SU-DHL-6 (cell line): ENCODE results near the gene ABHD5.

Experiments used
- H2AFZ ChIP-seq: fragments of 200-600 bp; sonication (generic); 2 replicates; pipeline ENCODE4 v1.6.1; 2014; ENCODE audit warnings: low read depth, mild to moderate bottlenecking, moderate library complexity, mixed read lengths, antibody characterized with exemption, low read length; ENCODE audit not compliant: severe bottlenecking
- H3F3A ChIP-seq: fragments of 200-600 bp; shearing (Covaris generic); 2 replicates; pipeline ENCODE4 v1.6.0; 2016; ENCODE audit warnings: antibody characterized with exemption, mild to moderate bottlenecking; ENCODE audit not compliant: insufficient read depth
- H3K27ac ChIP-seq: fragments of 200-600 bp; sonication (generic); 2 replicates; pipeline ENCODE4 v1.5.1; 2016; ENCODE audit warnings: low read depth, mild to moderate bottlenecking, low read length, moderate library complexity, mixed read lengths
- H3K27me3 ChIP-seq: fragments of 200-600 bp; sonication (generic), shearing (Covaris generic); 2 replicates; pipeline ENCODE4 v1.6.0; 2014; ENCODE audit warnings: mild to moderate bottlenecking, low read length
- H3K36me3 ChIP-seq: fragments of 200-600 bp; sonication (generic); 2 replicates; pipeline ENCODE4 v1.6.1; 2014; ENCODE audit warnings: mild to moderate bottlenecking, low read length, mixed read lengths
- H3K4me2 ChIP-seq: fragments of 300-600, 200-600 bp; shearing (Covaris generic), sonication (generic); 2 replicates; pipeline ENCODE4 v1.6.0; 2014; ENCODE audit warnings: low read length, low read depth, mild to moderate bottlenecking; ENCODE audit not compliant: poor library complexity, severe bottlenecking
- H3K4me3 ChIP-seq: fragments of 200-600 bp; sonication (generic); 2 replicates; pipeline ENCODE4 v1.5.1; 2014; ENCODE audit warnings: antibody characterized with exemption, low read length, mild to moderate bottlenecking, mixed read lengths; ENCODE audit not compliant: insufficient read depth, poor library complexity, severe bottlenecking
- H3K79me2 ChIP-seq: fragments of 200-600 bp; sonication (generic); 2 replicates; pipeline ENCODE4 v1.6.1; 2014; ENCODE audit warnings: mild to moderate bottlenecking, low read length, moderate library complexity; ENCODE audit not compliant: insufficient read depth
- H3K9ac ChIP-seq: fragments of 200-600 bp; sonication (generic); 2 replicates; pipeline ENCODE4 v1.7.0; 2014; ENCODE audit warnings: mild to moderate bottlenecking, low read length
- H3K9me2 ChIP-seq: fragments of 200-600 bp; sonication (generic); replicated peaks from 2 replicates; pipeline ENCODE4 v1.6.1; 2014; ENCODE audit warnings: low read length; ENCODE audit not compliant: insufficient read depth
- H3K9me3 ChIP-seq: fragments of 200-600 bp; sonication (generic); 2 replicates; pipeline ENCODE4 v1.6.1; 2014; ENCODE audit warnings: low read length, mixed read lengths; ENCODE audit not compliant: insufficient read depth
- H4K20me1 ChIP-seq: fragments of 200-600 bp; sonication (generic); 2 replicates; pipeline ENCODE4 v1.6.1; 2014; ENCODE audit warnings: low read depth, mild to moderate bottlenecking, antibody characterized with exemption, low read length, moderate library complexity, mixed read lengths
- CTCF ChIP-seq: fragments of 200-600 bp; sonication (generic); IDR thresholded peaks from one replicate; pipeline ENCODE4 v1.5.1; 2017; ENCODE audit warnings: antibody characterized with exemption, mild to moderate bottlenecking, low read length, moderate library complexity; ENCODE audit not compliant: insufficient read depth, poor library complexity, severe bottlenecking
- EZH2phosphoT487 ChIP-seq: fragments of 200-600 bp; sonication (generic), shearing (Covaris generic); conservative IDR thresholded peaks from 2 replicates; pipeline ENCODE4 v1.6.1; 2018; ENCODE audit warnings: mild to moderate bottlenecking, antibody characterized with exemption, low read length, moderate library complexity, mixed read lengths

Gene ABHD5

GRCh38 chr3:43693594-43693993 lies 2.9 kb downstream of the ABHD5 start:
- no peaks in the 10 kb centered on the region for H3K79me2 ChIP-seq

GRCh38 chr3:43695443-43695842 lies 4.7 kb downstream of the ABHD5 start:
- H3F3A ChIP-seq: no peaks in the 10 kb centered on the region
- no peak overlapping the region for H3K27ac ChIP-seq
- no peaks in the 10 kb centered on the region for H3K36me3 ChIP-seq
- no peaks in the 10 kb centered on the region for H4K20me1 ChIP-seq
- no peaks in the 10 kb centered on the region for H3K27me3 ChIP-seq
- no peaks in the 10 kb centered on the region for H3K9me2 ChIP-seq
- no peak overlapping the region for H3K4me3 ChIP-seq
- TF ChIP-seq EZH2phosphoT487: no peak
- no peak overlapping the region for H3K9ac ChIP-seq
- H2AFZ ChIP-seq: no peak overlapping the region
- H3K4me2 ChIP-seq: no peak overlapping the region
- H3K79me2 ChIP-seq: no peaks in the 10 kb centered on the region
- no peaks in the 10 kb centered on the region for H3K9me3 ChIP-seq

More at GRCh38 chr3:43693594-43693993, 2.9 kb downstream of the ABHD5 start:
- Histone ChIP-seq H3K36me3 (no peaks in the 10 kb centered on the region), H3F3A (no peaks in the 10 kb centered on the region), H4K20me1 (no peaks in the 10 kb centered on the region), H3K9ac (no peak overlapping the region), H3K9me2 (no peaks in the 10 kb centered on the region), H3K27ac (no peak overlapping the region), H3K4me3 (no peak overlapping the region), H3K9me3 (no peaks in the 10 kb centered on the region), H3K27me3 (no peaks in the 10 kb centered on the region), H3K4me2 (no peak overlapping the region), H2AFZ (no peak overlapping the region)
- TF ChIP-seq EZH2phosphoT487: no peak
- TF ChIP-seq CTCF: no peak

GRCh38 chr3:43695863-43696262 lies 5.1 kb downstream of the ABHD5 start:
- Histone ChIP-seq H4K20me1 (no peaks in the 10 kb centered on the region), H3K27me3 (no peaks in the 10 kb centered on the region), H3K27ac (no peak overlapping the region), H3K36me3 (no peaks in the 10 kb centered on the region), H2AFZ (no peak overlapping the region), H3K4me3 (no peak overlapping the region), H3K79me2 (no peaks in the 10 kb centered on the region), H3K9me2 (no peaks in the 10 kb centered on the region), H3F3A (no peaks in the 10 kb centered on the region), H3K4me2 (no peak overlapping the region), H3K9me3 (no peaks in the 10 kb centered on the region), H3K9ac (no peak overlapping the region)
- TF ChIP-seq EZH2phosphoT487: no peak
- TF ChIP-seq CTCF: no peak

GRCh38 chr3:43696441-43696840 lies 5.7 kb downstream of the ABHD5 start:
- H3K27me3 ChIP-seq: no peaks in the 10 kb centered on the region
- no peaks in the 10 kb centered on the region for H3K9me2 ChIP-seq
- H3F3A ChIP-seq: no peaks in the 10 kb centered on the region
- no peak overlapping the region for H3K27ac ChIP-seq
- H3K9ac ChIP-seq: no peak overlapping the region
- no peaks in the 10 kb centered on the region for H3K36me3 ChIP-seq
- TF ChIP-seq CTCF: no peak
- H3K79me2 ChIP-seq: no peaks in the 10 kb centered on the region
- H3K4me2 ChIP-seq: no peak overlapping the region
- H4K20me1 ChIP-seq: no peaks in the 10 kb centered on the region
- H3K9me3 ChIP-seq: no peaks in the 10 kb centered on the region
- H3K4me3 ChIP-seq: no peak overlapping the region
- no peak overlapping the region for H2AFZ ChIP-seq
